Activated T-cell treated with anti-CD3 and anti-CD28 coated beads, Interleukin-2, amount 50 U/mL, for 4 hours (primary cell): Measurements from ENCODE around the gene KMT5C. TPM values are rescaled to one million over a fixed set of nuclear protein-coding genes. Genes with fewer than 3 reads are reported as not detected.
A peak's percentile ranks its signal among the peaks of the same experiment; 100 is the strongest.

Experiments
- ATAC-seq, 2 donors: fragments of 200-7000 bp; cut with Tn5 transposase; one replicate each; pipeline ENCODE4 v1.10.0; 2021
- DNase-seq: peaks from one replicate; pipeline ENCODE4 v3.0.0-alpha.2; 2020
- H3K27me3 Mint-ChIP-seq: one replicate; pipeline ENCODE4 v1.8.0; 2021; ENCODE audit warnings: low read depth, mixed read lengths
- H3K36me3 Mint-ChIP-seq: one replicate; pipeline ENCODE4 v1.8.0; 2022; ENCODE audit warnings: mixed read lengths; ENCODE audit not compliant: insufficient read depth
- H3K4me1 Mint-ChIP-seq: one replicate; pipeline ENCODE4 v1.8.0; 2021; ENCODE audit warnings: low read depth, mixed read lengths
- H3K4me3 Mint-ChIP-seq: one replicate; pipeline ENCODE4 v1.8.0; 2021; ENCODE audit warnings: mild to moderate bottlenecking, moderate library complexity, mixed read lengths
- H3K9me3 Mint-ChIP-seq: one replicate; pipeline ENCODE4 v1.8.0; 2021; ENCODE audit warnings: mixed read lengths
- total RNA-seq, 3 donors: library from RNA; stranded (reverse); gene quantifications; one replicate each; pipeline ENCODE4 v1.2.1, GENCODE V29; 2021

The KMT5C gene
- total RNA-seq, 3 donors from 2014 or later = 8.1 to 9.2 (median 8.6) TPM

- H3K4me3 Mint-ChIP-seq = no peak overlapping the region
- no peaks in the 10 kb centered on the region for H3K9me3 Mint-ChIP-seq
These were observed 8.8 kb downstream of the KMT5C start for GRCh38 chr19:55348317-55349034.

GRCh38 chr19:55350620-55351315 lies 11.1 kb downstream of the KMT5C start:
- H3K36me3 Mint-ChIP-seq = no peaks in the 10 kb centered on the region
- no peaks in the 10 kb centered on the region for H3K9me3 Mint-ChIP-seq
- ATAC-seq (no peak), DNase-seq (no peak)
- H3K27me3 Mint-ChIP-seq = peaks cover 38% of the 10 kb centered on the region
- no peak overlapping the region for H3K4me3 Mint-ChIP-seq
- H3K4me1 Mint-ChIP-seq = peaks cover 19% of the 10 kb centered on the region

More at GRCh38 chr19:55348317-55349034, 8.8 kb downstream of the KMT5C start:
- H3K4me1 Mint-ChIP-seq = peaks cover 14% of the 10 kb centered on the region
- DNase-seq (no peak), ATAC-seq (no peak)
- peaks cover 6% of the 10 kb centered on the region for H3K36me3 Mint-ChIP-seq
- peaks cover 32% of the 10 kb centered on the region for H3K27me3 Mint-ChIP-seq

GRCh38 chr19:55352040-55352439 lies 12.4 kb downstream of the KMT5C start:
- no peaks in the 10 kb centered on the region for H3K36me3 Mint-ChIP-seq
- no peak overlapping the region for H3K4me3 Mint-ChIP-seq
- peaks cover 44% of the 10 kb centered on the region for H3K27me3 Mint-ChIP-seq
- H3K4me1 Mint-ChIP-seq = peaks cover 19% of the 10 kb centered on the region
- no peaks in the 10 kb centered on the region for H3K9me3 Mint-ChIP-seq
- no peak for DNase-seq
- ATAC-seq = no peak

GRCh38 chr19:55352549-55353145 lies 13.0 kb downstream of the KMT5C start:
- peak overlapping the region; percentile 52 for H3K4me3 Mint-ChIP-seq
- no peak for DNase-seq
- no peak for ATAC-seq
- peaks cover 19% of the 10 kb centered on the region for H3K4me1 Mint-ChIP-seq
- H3K27me3 Mint-ChIP-seq = peaks cover 50% of the 10 kb centered on the region
- H3K9me3 Mint-ChIP-seq = no peaks in the 10 kb centered on the region
- no peaks in the 10 kb centered on the region for H3K36me3 Mint-ChIP-seq

GRCh38 chr19:55353356-55353802 lies 13.7 kb downstream of the KMT5C start:
- no peaks in the 10 kb centered on the region for H3K36me3 Mint-ChIP-seq
- H3K9me3 Mint-ChIP-seq = no peaks in the 10 kb centered on the region
- peak in 1 of 2 donors; percentile 16 for ATAC-seq
- H3K27me3 Mint-ChIP-seq = peaks cover 50% of the 10 kb centered on the region
- no peak for DNase-seq
- H3K4me3 Mint-ChIP-seq = peak overlapping the region; percentile 75
- peaks cover 19% of the 10 kb centered on the region for H3K4me1 Mint-ChIP-seq

- H3K27me3 Mint-ChIP-seq = peaks cover 53% of the 10 kb centered on the region
- H3K36me3 Mint-ChIP-seq = no peaks in the 10 kb centered on the region
- peaks cover 19% of the 10 kb centered on the region for H3K4me1 Mint-ChIP-seq
- ATAC-seq (peak; percentile 84 to 85), DNase-seq (peak; percentile 48)
- H3K4me3 Mint-ChIP-seq = peak overlapping the region; percentile 75
- no peaks in the 10 kb centered on the region for H3K9me3 Mint-ChIP-seq
These were observed 14.4 kb downstream of the KMT5C start for GRCh38 chr19:55353803-55354697.

GRCh38 chr19:55354698-55355212 lies 15.1 kb downstream of the KMT5C start, which contains the start of gene COX6B2:
Gene COX6B2, minus strand, starts transcription at chr19:55354719. Its CDS starts 198 bp downstream, at chr19:55354521.
- no peaks in the 10 kb centered on the region for H3K9me3 Mint-ChIP-seq
- no peak for ATAC-seq
- H3K4me1 Mint-ChIP-seq = peaks cover 19% of the 10 kb centered on the region
- peaks cover 53% of the 10 kb centered on the region for H3K27me3 Mint-ChIP-seq
- no peaks in the 10 kb centered on the region for H3K36me3 Mint-ChIP-seq
- peak within 1 kb of the TSS; percentile 75 for H3K4me3 Mint-ChIP-seq
- no peak for DNase-seq

GRCh38 chr19:55355213-55355821 lies 15.6 kb downstream of the KMT5C start:
- no peaks in the 10 kb centered on the region for H3K9me3 Mint-ChIP-seq
- peaks cover 19% of the 10 kb centered on the region for H3K4me1 Mint-ChIP-seq
- ATAC-seq (no peak), DNase-seq (no peak)
- H3K27me3 Mint-ChIP-seq = peaks cover 52% of the 10 kb centered on the region
- H3K4me3 Mint-ChIP-seq = no peak overlapping the region
- H3K36me3 Mint-ChIP-seq = no peaks in the 10 kb centered on the region

- Mint-ChIP-seq H3K27me3 (peaks cover 21% of the 10 kb centered on the region), H3K4me1 (peaks cover 6% of the 10 kb centered on the region), H3K4me3 (no peak overlapping the region), H3K9me3 (no peaks in the 10 kb centered on the region), H3K36me3 (no peaks in the 10 kb centered on the region)
- ATAC-seq = no peak
- no peak for DNase-seq
These were observed 18.8 kb downstream of the KMT5C start for GRCh38 chr19:55358493-55358892.

GRCh38 chr19:55358943-55359908 lies 19.6 kb downstream of the KMT5C start:
- H3K36me3 Mint-ChIP-seq = no peaks in the 10 kb centered on the region
- DNase-seq = no peak
- ATAC-seq = no peak
- H3K27me3 Mint-ChIP-seq = peaks cover 18% of the 10 kb centered on the region
- peaks cover 2% of the 10 kb centered on the region for H3K4me1 Mint-ChIP-seq
- H3K4me3 Mint-ChIP-seq = no peak overlapping the region
- H3K9me3 Mint-ChIP-seq = no peaks in the 10 kb centered on the region

GRCh38 chr19:55360902-55361301 lies 21.2 kb downstream of the KMT5C start:
- Mint-ChIP-seq H3K9me3 (no peaks in the 10 kb centered on the region), H3K27me3 (peaks cover 15% of the 10 kb centered on the region), H3K4me3 (no peak overlapping the region), H3K36me3 (no peaks in the 10 kb centered on the region), H3K4me1 (no peaks in the 10 kb centered on the region)
- DNase-seq (no peak), ATAC-seq (no peak)

- no peaks in the 10 kb centered on the region for H3K4me1 Mint-ChIP-seq
- H3K27me3 Mint-ChIP-seq = peaks cover 10% of the 10 kb centered on the region
- H3K4me3 Mint-ChIP-seq = no peak overlapping the region
- ATAC-seq (no peak), DNase-seq (no peak)
- H3K9me3 Mint-ChIP-seq = no peaks in the 10 kb centered on the region
- no peaks in the 10 kb centered on the region for H3K36me3 Mint-ChIP-seq
These were observed 22.7 kb downstream of the KMT5C start for GRCh38 chr19:55362174-55362989.
